Stimulated activated CD4-positive, alpha-beta T cell treated with anti-CD3 and anti-CD28 coated beads, Interleukin-4, amount 100 ng/mL, for 4 hours (primary cell): Measurements from ENCODE around the gene BAIAP2L1.
"Not testable (repeated sequence)": the region's sequence is repeated elsewhere in the genome, so short reads cannot be mapped to it uniquely, and the experiment has no call there.

Source experiments
- DNase-seq, 2 experiments: peaks; one replicate each; pipeline ENCODE4 v3.0.0-alpha.2; 2020

The BAIAP2L1 gene

GRCh38 chr7:98398567-98399372, 2.1 kb downstream of the BAIAP2L1 start:
- DNase-seq, result no peak

GRCh38 chr7:98396768-98397167, 4.1 kb downstream of the BAIAP2L1 start:
- no peak for DNase-seq

- DNase-seq, result no peak
Observed at GRCh38 chr7:98395951-98396350, 4.9 kb downstream of the BAIAP2L1 start.

GRCh38 chr7:98395481-98395880, 5.4 kb downstream of the BAIAP2L1 start:
- no peak for DNase-seq

GRCh38 chr7:98394377-98394836, 6.5 kb downstream of the BAIAP2L1 start:
- no peak for DNase-seq

GRCh38 chr7:98387544-98388226, 13.2 kb downstream of the BAIAP2L1 start:
- DNase-seq, result no peak

GRCh38 chr7:98387131-98387530, 13.8 kb downstream of the BAIAP2L1 start:
- no peak for DNase-seq

- not testable (repeated sequence) for DNase-seq
Observed at GRCh38 chr7:98385532-98385931, 15.4 kb downstream of the BAIAP2L1 start.

GRCh38 chr7:98378210-98378819, 22.6 kb downstream of the BAIAP2L1 start:
- DNase-seq, result no peak

- DNase-seq, result no peak
Observed at GRCh38 chr7:98376711-98377110, 24.2 kb downstream of the BAIAP2L1 start.

GRCh38 chr7:98375664-98376063, 25.2 kb downstream of the BAIAP2L1 start:
- DNase-seq, result no peak

- DNase-seq, result no peak
Observed at GRCh38 chr7:98374285-98374680, 26.6 kb downstream of the BAIAP2L1 start.

GRCh38 chr7:98372993-98373392, 27.9 kb downstream of the BAIAP2L1 start:
- DNase-seq, result no peak

GRCh38 chr7:98369726-98370125, 31.2 kb downstream of the BAIAP2L1 start:
- no peak for DNase-seq

- DNase-seq, result no peak
Observed at GRCh38 chr7:98368716-98369115, 32.2 kb downstream of the BAIAP2L1 start.

- DNase-seq, result no peak
Observed at GRCh38 chr7:98366562-98366938, 34.3 kb downstream of the BAIAP2L1 start.

GRCh38 chr7:98365863-98366561, 34.9 kb downstream of the BAIAP2L1 start:
- DNase-seq, result no peak

GRCh38 chr7:98364220-98364619, 36.7 kb downstream of the BAIAP2L1 start:
- DNase-seq, result no peak

GRCh38 chr7:98362517-98362916, 38.4 kb downstream of the BAIAP2L1 start:
- DNase-seq, result no peak

GRCh38 chr7:98360221-98361130, 40.4 kb downstream of the BAIAP2L1 start:
- DNase-seq, result no peak

GRCh38 chr7:98359395-98359794, 41.5 kb downstream of the BAIAP2L1 start:
- no peak for DNase-seq

GRCh38 chr7:98358706-98359105, 42.2 kb downstream of the BAIAP2L1 start:
- no peak for DNase-seq
